ENCODE results near the gene COX8A. TPM values are rescaled to one million over a fixed set of nuclear protein-coding genes. Genes with fewer than 3 reads are reported as not detected.

COX8A gene
- total and polyA plus RNA-seq, 2 of the 13 experiments (the other 11 are each of a cell fraction or from before 2014, with no cell fraction given) = 202 to 406 TPM

GRCh38 chr11:63986156-63986931 is 11.9 kb downstream of the COX8A start, which contains the start of gene OTUB1 (continued):
- no peak for TF ChIP-seq ZNF432 (CRISPR knock-in tag; IDR thresholded peaks at IDR 0.05; ENCODE audit: borderline replicate concordance)
- no peak for TF ChIP-seq PBX2 (CRISPR knock-in tag; IDR thresholded peaks at IDR 0.05)
- TF ChIP-seq POLR2G (IDR thresholded peaks at IDR 0.05; ENCODE audit: low read depth, low read length) = peak; percentile 89
- peak; percentile 58; the same call in 1 of the 2 replicates for TF ChIP-seq IRX3 (CRISPR knock-in tag; IDR thresholded peaks at IDR 0.05; ENCODE audit: borderline replicate concordance, low read depth)
- TF ChIP-seq SNAPC4 (CRISPR knock-in tag; IDR thresholded peaks at IDR 0.05) = no peak
- TF ChIP-seq GATAD1 (CRISPR knock-in tag; IDR thresholded peaks at IDR 0.05) = peak; percentile 92
- TF ChIP-seq, protein P1, sequence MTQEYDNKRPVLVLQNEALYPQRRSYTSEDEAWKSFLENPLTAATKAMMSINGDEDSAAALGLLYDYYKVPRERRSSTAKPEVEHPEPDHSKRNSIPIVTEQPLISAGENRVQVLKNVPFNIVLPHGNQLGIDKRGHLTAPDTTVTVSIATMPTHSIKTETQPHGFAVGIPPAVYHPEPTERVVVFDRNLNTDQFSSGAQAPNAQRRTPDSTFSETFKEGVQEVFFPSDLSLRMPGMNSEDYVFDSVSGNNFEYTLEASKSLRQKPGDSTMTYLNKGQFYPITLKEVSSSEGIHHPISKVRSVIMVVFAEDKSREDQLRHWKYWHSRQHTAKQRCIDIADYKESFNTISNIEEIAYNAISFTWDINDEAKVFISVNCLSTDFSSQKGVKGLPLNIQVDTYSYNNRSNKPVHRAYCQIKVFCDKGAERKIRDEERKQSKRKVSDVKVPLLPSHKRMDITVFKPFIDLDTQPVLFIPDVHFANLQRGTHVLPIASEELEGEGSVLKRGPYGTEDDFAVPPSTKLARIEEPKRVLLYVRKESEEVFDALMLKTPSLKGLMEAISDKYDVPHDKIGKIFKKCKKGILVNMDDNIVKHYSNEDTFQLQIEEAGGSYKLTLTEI (CRISPR knock-in tag; conservative IDR thresholded peaks at IDR 0.05) = no peak
- no peak; the same call in 1 of the 2 replicates for TF ChIP-seq GATAD2A (CRISPR knock-in tag; IDR thresholded peaks at IDR 0.05)
- peak; percentile 86 for TF ChIP-seq KDM5A (IDR thresholded peaks at IDR 0.05; ENCODE audit: borderline replicate concordance, low read length)
- no peak for TF ChIP-seq ZNF737 (CRISPR knock-in tag; IDR thresholded peaks at IDR 0.05; ENCODE audit: borderline replicate concordance)
- TF ChIP-seq SNAPC2 (CRISPR knock-in tag; IDR thresholded peaks at IDR 0.05) = no peak; the same call in 1 of the 2 replicates
- no peak for TF ChIP-seq ZFP36L1 (CRISPR knock-in tag; IDR thresholded peaks at IDR 0.05)
- no peak for TF ChIP-seq HNF4G (IDR thresholded peaks at IDR 0.05; ENCODE audit: borderline replicate concordance, low read depth, low read length)
- no peak for TF ChIP-seq HNF4G (CRISPR knock-in tag; IDR thresholded peaks at IDR 0.05; ENCODE audit: borderline replicate concordance, low read depth)
- no peak for TF ChIP-seq ZNF383 (CRISPR knock-in tag; IDR thresholded peaks at IDR 0.05; ENCODE audit: borderline replicate concordance)
- peak; percentile 97 for TF ChIP-seq ZFY (CRISPR knock-in tag; IDR thresholded peaks at IDR 0.05)
- TF ChIP-seq KAT7 (CRISPR knock-in tag; IDR thresholded peaks at IDR 0.05; ENCODE audit: borderline replicate concordance) = peak; percentile 80; the same call in 1 of the 2 replicates
- no peak for TF ChIP-seq ATF5 (CRISPR knock-in tag; IDR thresholded peaks at IDR 0.05; ENCODE audit: low read depth)
- TF ChIP-seq ZNF557 (CRISPR knock-in tag; IDR thresholded peaks at IDR 0.05) = 0 out of 2 replicates have a peak, but pooled peaks have one; percentile 77
- TF ChIP-seq ZNF530 (CRISPR knock-in tag; IDR thresholded peaks at IDR 0.05; ENCODE audit: low read depth) = no peak
- peak; percentile 77 for TF ChIP-seq FOXK1 (CRISPR knock-in tag; IDR thresholded peaks at IDR 0.05; ENCODE audit: borderline replicate concordance, low read depth)
- peak; percentile 64; the same call in 1 of the 2 replicates for TF ChIP-seq CBFB (CRISPR knock-in tag; IDR thresholded peaks at IDR 0.05)

All from HepG2 (cell line).